Bone marrow (tissue), 2 donors: Measurements from ENCODE around the gene TIMM50.
A peak's percentile ranks its signal among the peaks of the same experiment; 100 is the strongest.
"Not testable (repeated sequence)": the region's sequence is repeated elsewhere in the genome, so short reads cannot be mapped to it uniquely, and the experiment has no call there.

Source experiments
- DNase-seq, 2 donors: peaks; one replicate each; lab custom pipeline; 2025; lab: John Stamatoyannopoulos, UW

TIMM50 gene

DNA sequence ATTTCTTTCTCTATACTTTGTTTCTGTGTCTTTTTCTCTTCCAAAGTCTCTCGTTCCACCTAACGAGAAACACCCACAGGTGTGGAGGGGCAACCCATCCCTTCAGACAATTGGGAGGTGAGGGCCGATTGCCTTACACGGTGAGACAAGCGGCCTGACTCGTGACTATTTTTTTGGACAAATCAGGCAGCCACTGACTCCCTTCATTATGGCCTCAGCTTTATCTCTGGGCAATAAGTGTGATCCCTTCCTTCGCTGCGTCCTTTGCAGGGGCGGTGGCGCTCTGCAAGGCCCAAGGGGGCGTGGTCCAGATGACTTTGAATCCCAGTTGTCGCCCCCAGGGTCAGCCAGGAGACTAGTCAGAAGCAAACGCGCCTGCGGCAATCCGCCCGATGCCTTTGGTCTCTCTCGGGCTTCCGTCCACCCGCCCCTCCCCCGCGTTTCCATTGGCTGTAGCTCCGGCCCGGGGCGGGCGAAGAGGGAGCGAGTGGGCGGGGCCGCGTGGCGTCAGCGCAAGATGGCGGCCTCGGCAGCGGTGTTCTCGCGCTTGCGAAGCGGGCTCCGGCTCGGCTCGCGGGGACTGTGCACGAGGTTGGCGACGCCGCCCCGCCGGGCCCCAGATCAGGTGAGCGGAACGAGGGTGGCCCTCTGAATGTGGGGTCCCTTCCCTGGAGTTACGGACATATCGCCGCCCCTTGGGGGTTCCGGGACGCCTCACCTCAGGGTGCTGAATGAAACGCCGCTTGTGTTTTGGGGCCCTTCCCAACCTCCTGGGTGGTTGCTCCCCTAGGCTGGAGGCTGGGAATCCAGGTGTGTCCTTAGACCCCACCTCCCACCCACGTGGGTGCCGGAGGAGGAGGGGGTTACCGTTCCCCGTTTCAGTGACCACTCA lies at the start of gene TIMM50:
TSS of gene TIMM50 (plus strand) at position 502 of the 892 bp plus-strand sequence. CDS start at position 518, 16 bp downstream.
- peak; percentile 88 to 92 for DNase-seq

DNA sequence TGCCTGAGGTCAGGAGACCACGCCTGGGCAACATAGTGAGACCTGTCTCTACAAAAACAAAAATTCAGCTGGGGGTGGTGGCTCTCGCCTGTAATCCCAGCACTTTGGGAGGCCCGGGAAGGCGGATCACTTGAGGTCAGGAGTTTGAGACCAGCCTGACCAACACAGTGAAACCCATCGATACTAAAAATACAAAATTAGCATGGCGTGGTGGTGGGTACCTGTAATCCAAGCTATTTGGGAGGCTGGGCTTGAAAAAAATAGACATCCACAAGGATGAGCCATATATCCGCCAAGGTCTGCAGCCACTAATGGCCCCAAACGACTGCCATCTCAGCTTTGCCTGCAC lies 48.0 kb upstream of the TIMM50 start:
- DNase-seq = no peak

DNA sequence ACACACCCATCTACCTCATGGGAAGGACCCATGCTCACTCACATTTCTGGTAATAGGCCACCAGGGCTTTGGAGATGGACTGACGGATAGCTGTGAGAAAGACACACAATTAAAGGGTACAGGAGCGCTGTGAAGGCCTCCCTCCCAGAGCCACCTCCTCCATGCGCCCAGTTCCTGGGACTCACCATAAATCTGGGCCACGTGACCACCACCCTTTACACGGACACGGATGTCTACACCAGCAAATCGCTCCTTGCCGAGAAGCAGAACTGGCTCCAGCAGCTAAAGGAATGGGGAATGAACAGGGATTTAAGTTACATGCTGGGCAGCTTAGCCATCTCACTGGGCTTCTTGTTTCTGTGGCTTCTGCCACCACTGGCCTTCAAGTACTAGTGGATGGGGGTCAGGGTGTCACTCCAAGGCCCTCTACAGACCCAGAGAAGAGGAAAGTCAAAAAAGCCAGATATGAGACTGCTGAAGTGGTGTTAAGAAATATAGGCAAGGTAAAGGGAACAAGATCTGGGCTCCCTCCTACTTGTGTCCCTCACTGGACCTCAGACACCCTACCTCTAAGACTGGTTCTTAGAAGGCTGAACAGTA lies 47.1 kb upstream of the TIMM50 start:
- DNase-seq = no peak

GRCh38 chr19:39434123-39435076 lies 46.2 kb upstream of the TIMM50 start:
- DNase-seq = no peak

DNA sequence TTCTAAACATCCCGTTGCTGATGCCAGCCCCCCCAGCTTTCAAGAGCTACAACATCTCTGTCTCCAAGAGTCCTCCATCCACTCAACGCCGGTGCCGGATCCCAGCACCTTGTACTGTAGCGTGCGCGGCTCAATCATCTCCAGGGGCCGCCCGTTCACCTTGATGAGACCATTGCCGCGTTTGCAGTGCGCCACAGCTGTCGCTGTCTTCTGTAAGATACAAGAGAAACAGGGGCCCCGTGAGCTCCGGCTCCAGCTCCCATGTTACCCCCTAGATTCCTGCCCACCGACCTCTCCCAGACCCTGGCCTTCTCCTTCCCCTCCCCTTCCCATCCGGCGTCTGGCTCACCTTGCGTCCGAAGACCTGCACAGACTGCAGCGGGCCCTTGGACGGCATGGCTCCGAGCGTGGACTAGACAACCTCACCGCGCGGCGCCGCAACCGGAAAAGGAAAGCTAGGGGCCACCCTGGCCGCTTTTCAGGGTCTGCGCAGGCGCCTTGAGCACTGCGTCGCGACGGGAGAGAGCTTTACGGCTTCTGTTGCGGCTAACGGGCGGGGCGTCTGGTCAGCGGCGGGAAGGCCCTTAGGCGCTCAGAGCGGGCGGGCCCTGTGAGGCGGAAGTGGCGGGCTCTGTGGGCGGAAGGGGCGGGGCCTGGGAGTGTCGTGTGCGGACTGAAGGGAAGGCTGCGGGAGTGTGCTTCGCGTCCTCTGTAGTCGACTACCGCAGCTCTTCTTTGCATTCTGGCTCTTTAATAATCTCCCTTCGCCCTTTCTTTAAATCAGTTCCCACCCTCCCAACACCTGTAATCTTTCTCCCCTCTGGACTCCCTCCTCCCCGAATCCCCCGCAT lies 44.9 kb upstream of the TIMM50 start, which contains the start of gene RPS16:
TSS of gene RPS16 (minus strand) at position 451 of the 851 bp plus-strand sequence. CDS start at position 397, 54 bp downstream.
- DNase-seq = peak; percentile 88 to 98

GRCh38 chr19:39436350-39436716 lies 44.3 kb upstream of the TIMM50 start:
- DNase-seq = no peak

DNA sequence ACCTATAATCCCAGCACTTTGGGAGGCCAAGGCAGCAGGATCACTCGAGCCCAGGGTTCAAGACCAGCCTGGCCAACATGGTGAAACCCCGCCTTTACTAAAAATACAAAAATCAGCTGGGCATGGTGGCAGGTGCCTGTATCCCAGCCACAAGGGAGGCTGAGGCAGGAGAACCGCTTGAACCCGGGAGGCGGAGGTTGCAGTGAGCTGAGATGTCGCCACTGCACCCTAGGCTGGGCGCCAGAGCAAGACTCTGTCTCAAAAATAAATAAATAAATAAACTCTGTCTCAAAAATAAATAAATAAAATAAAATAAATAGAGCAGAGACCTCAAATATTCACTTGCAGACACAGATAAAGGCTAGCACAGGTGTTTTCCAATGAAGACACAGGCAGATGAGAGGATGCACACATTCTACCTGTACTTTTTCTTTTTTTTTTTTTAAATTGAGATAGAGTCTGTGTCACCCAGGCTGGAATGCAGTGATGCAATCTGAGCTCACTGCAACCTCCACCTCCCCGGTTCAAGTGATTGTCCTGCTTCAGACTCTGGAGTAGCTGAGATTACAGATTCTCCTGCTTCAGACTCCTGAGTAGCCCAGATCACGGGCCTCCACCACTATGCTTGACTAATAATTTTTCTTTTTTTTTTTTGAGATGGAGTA lies 42.2 kb upstream of the TIMM50 start:
- no peak for DNase-seq

- DNase-seq = no peak
Observed at GRCh38 chr19:39444598-39445195, 35.9 kb upstream of the TIMM50 start.

GRCh38 chr19:39445196-39446111 lies 35.2 kb upstream of the TIMM50 start, which contains the start of gene SUPT5H:
Gene SUPT5H, plus strand, starts transcription at chr19:39445582. Its CDS starts 309 bp downstream, at chr19:39445891.
- DNase-seq = peak; percentile 78 to 92

DNA sequence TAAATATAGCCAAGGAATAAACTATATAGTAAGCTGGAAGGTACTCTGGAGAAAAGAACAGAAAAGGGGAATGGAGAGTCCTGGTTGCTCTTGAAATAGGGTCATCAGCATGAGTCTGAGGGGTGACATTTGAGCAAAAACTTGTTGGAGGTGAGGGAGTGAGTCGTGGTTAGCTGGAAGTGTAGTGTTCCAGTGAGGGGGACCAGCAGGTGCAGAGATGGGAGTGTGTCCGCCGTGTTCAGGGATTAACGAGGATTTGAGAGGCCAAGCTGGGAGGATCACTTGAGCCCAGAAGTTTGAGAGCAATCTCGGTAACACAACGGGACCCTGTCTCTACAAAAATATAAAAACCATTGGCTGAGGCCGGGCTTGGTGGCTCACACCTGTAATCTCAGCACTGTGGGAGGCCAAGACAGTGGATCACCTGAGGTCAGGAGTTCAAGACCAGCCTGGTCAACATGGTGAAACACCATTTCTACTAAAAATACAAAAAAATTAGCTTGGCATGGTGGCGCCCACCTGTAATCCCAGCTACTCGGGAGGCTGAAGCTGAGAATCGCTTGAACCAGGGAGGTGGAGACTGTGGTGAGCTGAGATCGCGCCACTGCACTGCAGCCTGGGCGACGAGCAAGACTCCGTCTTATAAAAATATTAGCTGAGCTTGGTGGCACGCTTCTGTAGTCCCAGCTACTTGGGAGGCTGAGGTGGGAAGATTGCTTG lies 34.1 kb upstream of the TIMM50 start:
- DNase-seq = no peak

GRCh38 chr19:39448271-39448670 lies 32.4 kb upstream of the TIMM50 start:
- DNase-seq = no peak

DNA sequence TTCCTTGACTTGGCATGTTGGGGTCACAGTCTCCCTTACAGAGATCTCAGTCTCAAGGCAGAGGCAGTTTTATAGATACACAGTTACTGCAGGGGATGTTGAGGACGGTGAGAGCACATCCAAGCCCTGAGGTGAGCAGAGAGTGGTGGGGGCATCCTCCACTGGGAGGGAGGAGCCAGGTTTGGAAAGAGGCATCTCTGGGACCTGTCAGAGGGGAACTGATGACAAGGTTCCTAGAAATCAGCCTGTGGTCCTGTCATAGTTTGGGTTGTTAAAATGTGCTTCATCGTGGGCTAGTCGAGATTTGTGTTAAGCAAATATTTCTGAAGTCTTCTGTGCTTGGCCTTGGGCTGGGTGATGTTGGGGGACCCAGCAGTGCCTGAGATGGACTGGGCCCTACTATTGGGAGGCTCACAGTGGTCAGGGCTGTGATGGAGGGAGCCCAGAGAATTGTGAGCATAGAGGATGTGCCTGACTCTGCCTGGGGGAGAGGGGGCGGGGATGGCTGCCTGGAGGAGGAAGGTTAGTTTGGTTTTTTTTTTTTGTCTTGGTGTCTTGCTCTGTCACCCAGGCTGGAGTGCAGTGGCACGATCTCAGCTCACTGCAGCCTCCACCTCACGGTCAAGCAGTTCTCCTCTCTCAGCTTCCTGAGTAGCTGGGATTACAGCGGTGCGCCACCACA lies 31.4 kb upstream of the TIMM50 start:
- no peak for DNase-seq

GRCh38 chr19:39451257-39451656 lies 29.4 kb upstream of the TIMM50 start:
- DNase-seq = not testable (repeated sequence)

GRCh38 chr19:39463403-39463802 lies 17.2 kb upstream of the TIMM50 start:
- no peak for DNase-seq

DNA sequence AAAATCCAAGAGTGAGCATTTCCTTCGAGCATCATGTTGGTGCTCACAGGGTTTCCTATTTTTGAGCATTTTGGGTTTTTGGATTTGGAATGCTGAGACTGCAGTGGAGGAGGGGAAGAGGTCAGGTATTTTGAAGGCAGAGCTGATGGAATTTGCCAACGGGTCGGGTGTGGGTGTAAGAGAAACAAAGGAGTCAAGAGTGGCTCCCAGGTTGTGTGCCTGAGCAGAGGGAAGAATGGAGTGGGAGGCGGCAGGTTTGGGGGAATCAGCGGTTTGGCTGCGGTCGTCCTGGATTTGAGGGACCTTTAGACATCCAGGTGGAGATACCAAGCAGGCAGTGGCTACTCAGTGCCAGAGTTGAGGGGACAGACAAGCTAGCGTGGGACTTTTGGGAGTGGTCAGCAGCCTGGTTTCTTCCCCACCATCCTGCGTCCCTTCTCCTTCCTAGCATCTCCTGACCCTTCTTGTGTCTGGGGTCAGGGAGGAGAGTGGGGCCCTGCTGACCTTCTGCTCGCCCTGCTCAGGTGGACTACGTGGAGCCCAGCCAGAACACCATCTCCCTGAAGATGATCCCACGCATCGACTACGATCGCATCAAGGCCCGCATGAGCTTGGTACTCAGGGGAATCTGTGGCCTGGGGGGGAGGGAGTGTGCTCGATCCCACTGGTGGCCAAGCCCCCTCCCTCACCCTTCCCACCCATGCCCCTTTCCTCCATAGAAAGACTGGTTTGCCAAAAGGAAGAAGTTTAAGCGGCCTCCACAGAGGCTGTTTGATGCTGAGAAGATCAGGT lies 14.5 kb upstream of the TIMM50 start:
- no peak for DNase-seq

DNA sequence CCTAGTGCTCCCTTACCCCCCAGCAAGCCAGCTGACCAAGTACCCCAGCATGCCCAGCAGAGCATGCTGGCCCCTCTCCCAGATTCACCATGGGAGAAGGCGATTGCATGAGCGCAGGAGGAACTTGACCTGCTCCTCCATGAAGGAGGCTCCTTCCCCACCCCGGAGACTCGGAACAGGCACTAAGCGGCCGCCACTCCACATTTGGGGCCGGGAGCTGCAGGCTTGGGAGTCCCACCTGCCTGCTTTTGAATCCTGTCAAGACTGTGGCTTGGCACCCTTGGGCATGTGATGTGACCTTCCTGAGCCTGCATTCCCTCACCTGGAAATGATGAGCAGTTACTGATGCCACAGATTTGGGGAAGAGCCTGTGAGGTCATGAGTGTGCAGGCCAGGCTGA lies 12.7 kb upstream of the TIMM50 start:
- no peak for DNase-seq

GRCh38 chr19:39469036-39469435 lies 11.6 kb upstream of the TIMM50 start:
- DNase-seq = no peak
